Cardiac fibroblast (primary cell): ENCODE data around the gene RAE1.

Experiments used
- DNase-seq, 2 donors: peaks; one replicate each; pipeline versions ENCODE4 v3.0.0 to v3.0.0-alpha.2; 2010; ENCODE audit warnings: low read depth in 2 of 2
- H3K4me3 ChIP-seq, 2 donors: replicated peaks in 1 of 2; 1 replicate in 1 of 2; 2 replicates in 1 of 2; pipeline ENCODE4 v1.5.1; 2011; ENCODE audit warnings: low read depth in 2 of 2, low read length in 2 of 2, mild to moderate bottlenecking in 2 of 2, moderate library complexity in 1 of 2
- CTCF ChIP-seq: IDR thresholded peaks from one replicate; pipeline ENCODE4 v1.5.1; 2011; ENCODE audit warnings: low read depth, mild to moderate bottlenecking, low read length, inconsistent platforms

Gene RAE1

GRCh38 chr20:57378107-57378506 lies 27.1 kb downstream of the RAE1 start:
- TF ChIP-seq CTCF = no peak
- H3K4me3 ChIP-seq = no peak overlapping the region
- no peak for DNase-seq

- no peak for TF ChIP-seq CTCF
- no peak overlapping the region for H3K4me3 ChIP-seq
- no peak for DNase-seq
These were observed 27.7 kb downstream of the RAE1 start for GRCh38 chr20:57378646-57379262.

- H3K4me3 ChIP-seq = no peak overlapping the region
- no peak for TF ChIP-seq CTCF
- no peak for DNase-seq
These were observed 28.2 kb downstream of the RAE1 start for GRCh38 chr20:57379263-57379647.

GRCh38 chr20:57380081-57380750 lies 29.2 kb downstream of the RAE1 start:
- no peak for TF ChIP-seq CTCF
- no peak overlapping the region for H3K4me3 ChIP-seq
- DNase-seq = no peak

- peak; percentile 80 to 82 for DNase-seq
- peak; percentile 96 for TF ChIP-seq CTCF
- no peak overlapping the region for H3K4me3 ChIP-seq
These were observed 30.8 kb downstream of the RAE1 start for GRCh38 chr20:57381596-57382503.

GRCh38 chr20:57382516-57382915 lies 31.5 kb downstream of the RAE1 start:
- H3K4me3 ChIP-seq = no peak overlapping the region
- TF ChIP-seq CTCF = no peak
- DNase-seq = no peak
